ENCODE results near the gene LRRFIP2.

The LRRFIP2 gene

GRCh38 chr3:37024820-37025405 lies 149.5 kb downstream of the LRRFIP2 start:
- no peak for DNase-seq (ENCODE audit: low read depth)

- no peak for DNase-seq (ENCODE audit: low read depth)
These were observed 150.3 kb downstream of the LRRFIP2 start for GRCh38 chr3:37024092-37024491.

- no peak for DNase-seq (ENCODE audit: low read depth)
These were observed 156.7 kb downstream of the LRRFIP2 start for GRCh38 chr3:37017683-37018082.

- no peak for DNase-seq (ENCODE audit: low read depth)
These were observed 157.5 kb downstream of the LRRFIP2 start for GRCh38 chr3:37016903-37017302.

- DNase-seq (ENCODE audit: low read depth): no peak
These were observed 158.7 kb downstream of the LRRFIP2 start for GRCh38 chr3:37015642-37016041.

GRCh38 chr3:37014620-37015019 lies 159.8 kb downstream of the LRRFIP2 start:
- no peak for DNase-seq (ENCODE audit: low read depth)

Data from stimulated activated CD8-positive, alpha-beta memory T cell treated with anti-CD3 and anti-CD28 coated beads, Interleukin-12 subunit alpha, Interleukin-12 subunit beta, amount 100 ng/mL, for 1 hour (primary cell).